Retinal pigment epithelial cell (primary cell): Measurements from ENCODE around the gene PRND.
"Not testable (repeated sequence)": the region's sequence is repeated elsewhere in the genome, so short reads cannot be mapped to it uniquely, and the experiment has no call there.

Experiments used
- DNase-seq: peaks from one replicate; pipeline ENCODE4 v3.0.0-alpha.2; 2010; ENCODE audit warnings: low read depth
- H3K4me3 ChIP-seq: 2 replicates; pipeline ENCODE4 v1.5.1; 2011; ENCODE audit warnings: mild to moderate bottlenecking, low read length, control low read depth, moderate library complexity
- CTCF ChIP-seq: conservative IDR thresholded peaks from 2 replicates; pipeline ENCODE4 v1.5.1; 2011; ENCODE audit warnings: low read depth, low read length, control low read depth, inconsistent platforms

The PRND gene

GRCh38 chr20:4769328-4769727, 47.6 kb downstream of the PRND start:
- no peak for TF ChIP-seq CTCF
- no peak overlapping the region for H3K4me3 ChIP-seq
- DNase-seq: no peak

- no peak overlapping the region for H3K4me3 ChIP-seq
- TF ChIP-seq CTCF: no peak
- DNase-seq: no peak
Measured at GRCh38 chr20:4770026-4770425, 48.3 kb downstream of the PRND start.

GRCh38 chr20:4771004-4771403, 49.3 kb downstream of the PRND start:
- no peak overlapping the region for H3K4me3 ChIP-seq
- DNase-seq: no peak
- TF ChIP-seq CTCF: no peak

- no peak for TF ChIP-seq CTCF
Measured at GRCh38 chr20:4772132-4772531, 50.4 kb downstream of the PRND start.

GRCh38 chr20:4773014-4773413, 51.3 kb downstream of the PRND start:
- H3K4me3 ChIP-seq, DNase-seq: not testable (repeated sequence)

More at GRCh38 chr20:4772132-4772531, 50.4 kb downstream of the PRND start:
- H3K4me3 ChIP-seq: no peak overlapping the region
- DNase-seq: no peak

- no peak for TF ChIP-seq CTCF
- DNase-seq: no peak
- no peak overlapping the region for H3K4me3 ChIP-seq
Measured at GRCh38 chr20:4773736-4774135, 52.0 kb downstream of the PRND start.

GRCh38 chr20:4774207-4774606, 52.5 kb downstream of the PRND start:
- TF ChIP-seq CTCF: no peak
- DNase-seq: no peak
- H3K4me3 ChIP-seq: no peak overlapping the region
